Measurements from ENCODE around the gene VTN. TPM values are rescaled to one million over a fixed set of nuclear protein-coding genes. Genes with fewer than 3 reads are reported as not detected.
A peak's percentile ranks its signal among the peaks of the same experiment; 100 is the strongest.

Gene VTN
- total RNA-seq, 1 donor from 2014 or later = 1.3 TPM

GRCh38 chr17:28407974-28408306, 37.8 kb upstream of the VTN start:
- no peak for DNase-seq
- Histone ChIP-seq H3K9me3 (no peaks in the 10 kb centered on the region), H3K36me3 (no peaks in the 10 kb centered on the region), H3K4me3 (no peak overlapping the region), H3K4me1 (peaks cover 14% of the 10 kb centered on the region), H3K27me3 (no peaks in the 10 kb centered on the region), H3K27ac (no peak overlapping the region)
- intact Hi-C loops (cut with DNase I) = no loop called here
- no peak for ATAC-seq
- no peak for TF ChIP-seq CTCF (IDR thresholded peaks at IDR 0.05)

- DNase-seq = no peak
- intact Hi-C loops (cut with DNase I) = no loop called here
- Histone ChIP-seq H3K36me3 (no peaks in the 10 kb centered on the region), H3K4me1 (peaks cover 14% of the 10 kb centered on the region), H3K27ac (no peak overlapping the region), H3K4me3 (no peak overlapping the region), H3K27me3 (no peaks in the 10 kb centered on the region), H3K9me3 (no peaks in the 10 kb centered on the region)
- no peak for ATAC-seq
- TF ChIP-seq CTCF (IDR thresholded peaks at IDR 0.05) = no peak
These were observed 37.2 kb upstream of the VTN start for GRCh38 chr17:28407130-28407973.

GRCh38 chr17:28406473-28406814, 36.3 kb upstream of the VTN start:
- Histone ChIP-seq H3K4me1 (peaks cover 14% of the 10 kb centered on the region), H3K36me3 (no peaks in the 10 kb centered on the region), H3K27ac (peak overlapping the region; percentile 25), H3K4me3 (peak overlapping the region; percentile 66), H3K27me3 (no peaks in the 10 kb centered on the region), H3K9me3 (no peaks in the 10 kb centered on the region)
- no peak for TF ChIP-seq CTCF (IDR thresholded peaks at IDR 0.05)
- DNase-seq (peak; percentile 49), ATAC-seq (peak; percentile 36)
- intact Hi-C loops (cut with DNase I) = no loop called here

- Histone ChIP-seq H3K36me3 (peaks cover 1% of the 10 kb centered on the region), H3K27ac (peak within 1 kb of the TSS; percentile 25), H3K4me1 (peaks cover 14% of the 10 kb centered on the region), H3K9me3 (no peaks in the 10 kb centered on the region), H3K4me3 (peak within 1 kb of the TSS; percentile 66), H3K27me3 (no peaks in the 10 kb centered on the region)
- ATAC-seq = peak; percentile 91
- intact Hi-C loops (cut with DNase I) = no loop called here
- DNase-seq = peak; percentile 88
- TF ChIP-seq CTCF (IDR thresholded peaks at IDR 0.05) = no peak
These were observed 35.7 kb upstream of the VTN start, which contains the start of gene SLC46A1 for GRCh38 chr17:28405632-28406472. SLC46A1 (minus strand) TSS chr17:28406212; CDS start chr17:28406114, 98 bp downstream.

GRCh38 chr17:28404812-28405570, 34.9 kb upstream of the VTN start:
- peak; percentile 64 for DNase-seq
- Histone ChIP-seq H3K27me3 (no peaks in the 10 kb centered on the region), H3K4me1 (peaks cover 14% of the 10 kb centered on the region), H3K4me3 (peak overlapping the region; percentile 66), H3K9me3 (no peaks in the 10 kb centered on the region), H3K27ac (no peak overlapping the region), H3K36me3 (peaks cover 10% of the 10 kb centered on the region)
- intact Hi-C loops (cut with DNase I) = no loop called here
- TF ChIP-seq CTCF (IDR thresholded peaks at IDR 0.05) = no peak
- no peak for ATAC-seq

Measured in upper lobe of right lung (tissue), 1 donor.